Thyroid gland (tissue), 4 donors: ENCODE measurements around the gene VTA1.

Experiments
- CTCF ChIP-seq, 6 experiments: fragments of 200-600 bp in 3 of 6; fragments of 450-650 bp in 3 of 6; sonication (generic) in 3 of 6; IDR thresholded peaks; one replicate each; pipeline ENCODE4 v1.5.1; 2016 to 2019; ENCODE audit warnings: antibody characterized with exemption in 6 of 6, mild to moderate bottlenecking in 2 of 6, inconsistent platforms in 1 of 6, moderate library complexity in 1 of 6
- POLR2A ChIP-seq, 2 donors: fragments of 450-650 bp; IDR thresholded peaks; one replicate each; pipeline ENCODE4 v1.6.1; 2017; ENCODE audit warnings: antibody characterized with exemption in 2 of 2, mild to moderate bottlenecking in 2 of 2, moderate library complexity in 1 of 2

- TF ChIP-seq POLR2A (IDR thresholded peaks at IDR 0.05) (no peak), CTCF (IDR thresholded peaks at IDR 0.05) (no peak)
These were observed 108.7 kb downstream of the VTA1 start for GRCh38 chr6:142255785-142256184.
